OCI-LY3 (cell line): ENCODE data around the gene LY9.
"Not testable (repeated sequence)": the region's sequence is repeated elsewhere in the genome, so short reads cannot be mapped to it uniquely, and the experiment has no call there.

Experiments
- H2AFZ ChIP-seq: fragments of 200-600, 300-600 bp; shearing (Covaris generic); 2 replicates; pipeline ENCODE4 v1.6.0; 2014; ENCODE audit warnings: antibody characterized with exemption, low read depth, low read length
- H3K27ac ChIP-seq: fragments of 200-600, 300-600 bp; sonication (generic); 2 replicates; pipeline ENCODE4 v1.5.1; 2014; ENCODE audit warnings: mild to moderate bottlenecking, low read length, moderate library complexity, mixed read lengths
- H3K27me3 ChIP-seq: fragments of 200-600, 300-600 bp; sonication (generic); 2 replicates; pipeline ENCODE4 v1.6.1; 2014; ENCODE audit warnings: low read depth, low read length, mixed read lengths
- H3K36me3 ChIP-seq: fragments of 200-600, 300-600 bp; sonication (generic); replicated peaks from 2 replicates; pipeline ENCODE3; 2014; ENCODE audit warnings: low read depth, low read length, mixed read lengths
- H3K4me1 ChIP-seq: fragments of 300-600, 200-600 bp; sonication (generic); 2 replicates; pipeline ENCODE4 v1.6.1; 2014; ENCODE audit warnings: low read length, mixed read lengths
- H3K4me2 ChIP-seq: fragments of 200-600, 300-600 bp; sonication (generic); 2 replicates; pipeline ENCODE4 v1.6.1; 2014; ENCODE audit warnings: low read length, mixed read lengths
- H3K4me3 ChIP-seq: fragments of 300-600, 200-600 bp; sonication (generic); 2 replicates; pipeline ENCODE4 v1.5.1; 2014; ENCODE audit warnings: antibody characterized with exemption, mild to moderate bottlenecking, low read length, moderate library complexity
- H3K79me2 ChIP-seq: fragments of 300-600, 200-600 bp; shearing (Covaris generic); 2 replicates; pipeline ENCODE4 v1.6.1; 2014; ENCODE audit warnings: mild to moderate bottlenecking, low read length, mixed read lengths
- H3K9ac ChIP-seq: fragments of 300-600, 200-600 bp; shearing (Covaris generic); 2 replicates; pipeline ENCODE4 v1.6.0; 2014; ENCODE audit warnings: mild to moderate bottlenecking, low read length, moderate library complexity
- H3K9me3 ChIP-seq: fragments of 200-600, 300-600 bp; shearing (Covaris generic); 2 replicates; pipeline ENCODE4 v1.6.1; 2014; ENCODE audit warnings: low read length, mixed read lengths; ENCODE audit not compliant: insufficient read depth
- H4K20me1 ChIP-seq: fragments of 200-600, 300-600 bp; sonication (generic); 2 replicates; pipeline ENCODE4 v1.6.1; 2016; ENCODE audit warnings: low read length, mixed read lengths; ENCODE audit not compliant: insufficient read depth
- EZH2phosphoT487 ChIP-seq: fragments of 200-600 bp; shearing (Covaris generic); IDR thresholded peaks from 2 replicates; pipeline ENCODE4 v1.6.1; 2018; ENCODE audit warnings: antibody characterized with exemption, mixed run types, low read depth
- TF ChIP-seq, protein P1 (sequence below): fragments of 200-600, 300-600 bp; sonication (generic); IDR thresholded peaks from 2 replicates; pipeline ENCODE4 v1.5.1; 2014; ENCODE audit warnings: antibody characterized with exemption, low read length, low read depth

LY9 gene

DNA sequence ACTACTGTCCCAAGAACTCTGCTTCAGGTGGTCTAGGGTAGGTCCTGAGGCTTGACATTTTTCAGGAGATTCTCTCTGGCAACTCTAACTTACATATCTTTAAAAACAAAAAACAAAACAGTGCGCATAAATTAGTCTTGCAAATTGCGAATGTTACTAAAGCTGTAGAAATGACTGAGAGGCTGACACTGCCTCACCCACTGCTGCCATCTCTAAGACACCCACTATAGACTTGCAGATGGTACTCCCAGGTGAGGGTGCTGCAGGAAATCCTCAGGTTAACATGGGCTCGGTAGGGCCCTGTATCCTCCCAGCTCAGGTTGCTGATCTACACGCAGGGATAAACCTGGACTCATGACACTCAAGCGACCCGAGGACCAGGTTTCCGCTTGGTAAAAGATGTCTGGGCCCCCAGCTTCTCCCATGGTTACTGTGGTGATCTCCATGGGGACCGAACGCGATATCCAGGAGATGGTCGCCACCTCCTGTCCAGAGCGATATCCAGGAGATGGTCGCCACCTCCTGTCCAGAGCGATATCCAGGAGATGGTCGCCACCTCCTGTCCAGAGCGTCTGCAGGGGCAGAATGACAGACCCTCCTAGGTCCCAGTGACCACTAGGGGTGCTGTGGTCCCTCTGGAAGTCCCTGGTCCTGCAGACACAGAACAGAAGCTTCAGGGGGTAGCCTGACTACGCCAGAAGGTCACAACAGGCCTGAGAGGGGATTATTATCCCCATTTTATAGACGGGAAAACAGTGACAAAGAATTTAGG, 16.2 kb upstream of the LY9 start:
- Histone ChIP-seq H3K9ac (no peak overlapping the region), H4K20me1 (no peaks in the 10 kb centered on the region), H3K27ac (no peak overlapping the region), H3K9me3 (no peaks in the 10 kb centered on the region), H3K36me3 (no peaks in the 10 kb centered on the region), H3K79me2 (no peaks in the 10 kb centered on the region), H2AFZ (no peak overlapping the region), H3K4me2 (no peak overlapping the region), H3K4me3 (no peak overlapping the region), H3K4me1 (peaks cover 65% of the 10 kb centered on the region), H3K27me3 (no peaks in the 10 kb centered on the region)
- TF ChIP-seq EZH2phosphoT487, result no peak
- TF ChIP-seq, protein P1, sequence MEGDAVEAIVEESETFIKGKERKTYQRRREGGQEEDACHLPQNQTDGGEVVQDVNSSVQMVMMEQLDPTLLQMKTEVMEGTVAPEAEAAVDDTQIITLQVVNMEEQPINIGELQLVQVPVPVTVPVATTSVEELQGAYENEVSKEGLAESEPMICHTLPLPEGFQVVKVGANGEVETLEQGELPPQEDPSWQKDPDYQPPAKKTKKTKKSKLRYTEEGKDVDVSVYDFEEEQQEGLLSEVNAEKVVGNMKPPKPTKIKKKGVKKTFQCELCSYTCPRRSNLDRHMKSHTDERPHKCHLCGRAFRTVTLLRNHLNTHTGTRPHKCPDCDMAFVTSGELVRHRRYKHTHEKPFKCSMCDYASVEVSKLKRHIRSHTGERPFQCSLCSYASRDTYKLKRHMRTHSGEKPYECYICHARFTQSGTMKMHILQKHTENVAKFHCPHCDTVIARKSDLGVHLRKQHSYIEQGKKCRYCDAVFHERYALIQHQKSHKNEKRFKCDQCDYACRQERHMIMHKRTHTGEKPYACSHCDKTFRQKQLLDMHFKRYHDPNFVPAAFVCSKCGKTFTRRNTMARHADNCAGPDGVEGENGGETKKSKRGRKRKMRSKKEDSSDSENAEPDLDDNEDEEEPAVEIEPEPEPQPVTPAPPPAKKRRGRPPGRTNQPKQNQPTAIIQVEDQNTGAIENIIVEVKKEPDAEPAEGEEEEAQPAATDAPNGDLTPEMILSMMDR, result peak; percentile 71

DNA sequence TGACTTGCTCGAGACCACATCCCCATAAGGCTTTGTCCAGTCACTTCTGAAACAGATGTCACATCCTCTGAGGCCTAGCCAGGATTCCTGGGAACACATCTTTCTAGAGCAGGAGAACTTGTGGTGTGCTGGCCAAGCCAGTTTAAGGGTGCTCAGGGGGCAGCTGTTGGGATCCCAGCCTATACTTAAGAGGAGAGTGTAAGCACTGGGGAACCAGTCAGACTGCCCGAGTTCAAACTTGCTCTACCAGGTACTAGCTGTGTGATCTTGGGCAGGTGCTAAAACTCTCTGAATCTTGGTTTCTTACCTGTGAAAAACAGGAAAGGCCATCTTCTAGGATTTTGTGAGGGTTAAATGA, 15.6 kb upstream of the LY9 start:
- no peaks in the 10 kb centered on the region for H3K36me3 ChIP-seq
- no peaks in the 10 kb centered on the region for H3K9me3 ChIP-seq
- no peak overlapping the region for H3K27ac ChIP-seq
- no peak overlapping the region for H3K4me3 ChIP-seq
- H3K27me3 ChIP-seq, result no peaks in the 10 kb centered on the region
- H3K79me2 ChIP-seq, result no peaks in the 10 kb centered on the region
- no peak overlapping the region for H3K4me2 ChIP-seq
- TF ChIP-seq EZH2phosphoT487, result no peak
- TF ChIP-seq, protein P1, result no peak
- H3K9ac ChIP-seq, result no peak overlapping the region
- no peaks in the 10 kb centered on the region for H4K20me1 ChIP-seq
- H2AFZ ChIP-seq, result no peak overlapping the region
- H3K4me1 ChIP-seq, result peaks cover 59% of the 10 kb centered on the region

DNA sequence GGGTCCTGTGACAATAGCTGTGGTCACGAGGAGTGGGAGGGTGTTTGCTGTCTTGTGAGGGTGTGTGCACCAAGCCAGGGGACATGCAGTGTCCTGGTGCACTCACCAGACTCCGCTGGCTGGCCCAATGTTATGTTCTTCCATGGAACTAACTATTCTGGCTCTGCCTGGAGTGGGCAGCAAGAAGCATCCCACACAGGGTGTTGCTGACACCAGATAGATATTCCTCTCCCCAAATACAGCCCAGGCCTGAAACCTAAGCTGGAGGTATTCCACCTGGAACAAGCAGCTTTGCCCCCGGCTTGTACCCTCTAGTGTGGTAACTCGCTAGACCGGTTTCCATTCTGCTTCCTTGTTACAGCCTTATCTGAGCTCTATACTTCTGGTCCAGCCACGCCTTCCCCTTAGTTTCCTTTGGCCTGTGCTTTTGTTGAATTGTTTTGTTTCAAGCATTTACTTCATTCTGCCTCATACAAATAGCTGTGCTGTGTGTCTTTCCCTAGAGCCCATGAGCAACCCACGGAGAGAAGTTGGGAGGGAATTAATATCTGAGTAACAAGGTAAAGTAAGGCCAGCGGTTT, 14.7 kb upstream of the LY9 start:
- H3K4me2 ChIP-seq, result no peak overlapping the region
- TF ChIP-seq, protein P1, result no peak
- no peak for TF ChIP-seq EZH2phosphoT487

DNA sequence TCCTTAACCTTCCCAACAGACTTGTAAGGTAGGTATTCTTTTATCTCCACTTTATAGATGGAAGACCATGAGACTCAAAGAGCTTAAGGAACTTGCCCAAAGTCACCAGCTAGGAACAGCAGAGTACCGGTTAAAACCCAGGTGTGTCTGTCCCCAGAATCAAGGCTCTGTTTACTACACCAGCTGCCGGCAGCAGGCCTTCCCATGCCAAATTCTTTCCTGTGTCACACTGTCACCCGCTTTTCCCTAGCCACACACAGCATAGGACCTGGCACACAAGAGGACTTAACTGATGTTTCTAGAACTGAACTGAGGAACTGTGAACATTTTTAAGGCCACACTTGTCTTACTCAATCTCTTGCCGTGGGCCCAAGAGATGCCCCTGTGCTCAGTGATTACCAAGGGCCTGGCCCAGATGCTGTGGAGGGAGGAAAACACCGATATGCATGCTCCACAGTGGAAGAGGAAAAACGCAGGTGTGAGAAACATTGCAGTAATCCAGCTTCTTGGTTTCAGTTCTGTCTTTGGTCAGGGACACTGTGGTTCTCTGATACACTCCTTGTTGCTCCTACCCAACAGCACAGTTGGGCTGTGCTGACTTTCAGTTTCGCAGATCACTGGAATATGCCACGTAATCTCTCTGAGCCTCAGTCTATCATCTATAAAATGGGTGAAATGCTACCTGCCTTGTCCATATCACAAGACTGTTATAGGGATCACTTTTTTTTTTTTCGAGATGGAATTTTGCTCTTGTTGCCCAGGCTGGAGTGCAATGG, 13.9 kb upstream of the LY9 start:
- TF ChIP-seq, protein P1, result no peak
- TF ChIP-seq EZH2phosphoT487, result no peak
- peak overlapping the region; percentile 73 for H3K27ac ChIP-seq
- peak overlapping the region; percentile 49 for H2AFZ ChIP-seq
- H3K36me3 ChIP-seq, result no peaks in the 10 kb centered on the region
- H4K20me1 ChIP-seq, result no peaks in the 10 kb centered on the region
- H3K9ac ChIP-seq, result peak overlapping the region; percentile 28; the same call in 1 of the 2 replicates
- H3K4me3 ChIP-seq, result peak overlapping the region; percentile 32
- H3K9me3 ChIP-seq, result no peaks in the 10 kb centered on the region
- no peaks in the 10 kb centered on the region for H3K27me3 ChIP-seq
- peak overlapping the region; percentile 67 for H3K4me2 ChIP-seq
- H3K4me1 ChIP-seq, result peaks cover 42% of the 10 kb centered on the region
- H3K79me2 ChIP-seq, result no peaks in the 10 kb centered on the region

More for the DNA sequence above, 14.7 kb upstream of the LY9 start:
- Histone ChIP-seq H3K9ac (peak overlapping the region; percentile 28; the same call in 1 of the 2 replicates), H3K36me3 (no peaks in the 10 kb centered on the region), H3K27me3 (no peaks in the 10 kb centered on the region), H4K20me1 (no peaks in the 10 kb centered on the region), H3K79me2 (no peaks in the 10 kb centered on the region), H2AFZ (no peak overlapping the region), H3K9me3 (no peaks in the 10 kb centered on the region), H3K27ac (peak overlapping the region; percentile 73), H3K4me3 (no peak overlapping the region), H3K4me1 (peaks cover 50% of the 10 kb centered on the region)

DNA sequence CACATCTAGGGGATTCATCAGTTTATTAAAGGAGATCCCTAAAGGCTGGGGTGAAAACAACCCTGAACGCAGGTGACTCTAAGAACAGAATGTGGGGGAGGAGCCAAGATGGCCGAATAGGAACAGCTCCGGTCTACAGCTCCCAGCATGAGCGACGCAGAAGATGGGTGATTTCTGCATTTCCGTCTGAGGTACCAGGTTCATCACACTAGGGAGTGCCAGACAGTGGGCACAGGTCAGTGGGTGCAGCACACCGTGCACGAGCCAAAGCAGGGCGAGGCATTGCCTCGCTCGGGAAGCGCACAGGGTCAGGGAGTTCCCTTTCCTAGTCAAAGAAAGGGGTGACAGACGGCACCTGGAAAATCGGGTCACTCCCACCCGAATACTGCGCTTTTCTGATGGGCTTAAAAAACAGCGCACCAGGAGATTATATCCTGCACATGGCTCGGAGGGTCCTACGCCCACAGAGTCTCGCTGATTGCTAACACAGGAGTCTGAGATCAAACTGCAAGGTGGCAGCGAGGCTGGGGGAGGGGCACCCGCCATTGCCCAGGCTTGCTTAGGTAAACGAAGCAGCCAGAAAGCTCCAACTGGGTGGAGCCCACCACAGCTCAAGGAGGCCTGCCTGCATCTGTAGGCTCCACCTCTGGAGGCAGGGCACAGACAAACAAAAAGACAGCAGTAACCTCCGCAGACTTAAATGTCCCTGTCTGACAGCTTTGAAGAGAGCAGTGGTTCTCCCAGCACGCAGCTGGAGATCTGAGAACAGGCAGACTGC, 12.8 kb upstream of the LY9 start:
- Histone ChIP-seq H3K9ac (peak overlapping the region; percentile 28; the same call in 1 of the 2 replicates), H3K4me3 (0 out of 2 replicates have a peak overlapping the region, but pooled peaks have one; percentile 32), H3K4me2 (peak overlapping the region; percentile 67), H3K4me1 (peaks cover 34% of the 10 kb centered on the region), H3K27ac (peak overlapping the region; percentile 73)
- H3K36me3 ChIP-seq, H4K20me1 ChIP-seq, H3K9me3 ChIP-seq, H3K79me2 ChIP-seq, H3K27me3 ChIP-seq, H2AFZ ChIP-seq: not testable (repeated sequence)
